K562 (cell line): Measurements from ENCODE around the gene ACOT7. TPM values are rescaled to one million over a fixed set of nuclear protein-coding genes. Genes with fewer than 3 reads are reported as not detected.

ENCODE experiments used
- BRF1 ChIP-seq: IDR thresholded peaks from 3 replicates; pipeline ENCODE4 v1.6.1; 2011; ENCODE audit warnings: borderline replicate concordance, mild to moderate bottlenecking; ENCODE audit not compliant: insufficient read length; ENCODE audit errors: extremely low read depth
- ETV6 ChIP-seq, 3 experiments: fragments of 150-350 bp in 1 of 3; sonication (generic) in 1 of 3; formaldehyde crosslinking in 1 of 3; IDR thresholded peaks; 2 replicates each; pipeline versions ENCODE4 v1.6.1 to v1.8.0; 2014 to 2022; ENCODE audit warnings: borderline replicate concordance in 2 of 3, low read depth in 2 of 3, antibody characterized with exemption in 1 of 3, low read length in 1 of 3, mild to moderate bottlenecking in 1 of 3, missing genetic modification reagents in 1 of 3
- FOXM1 ChIP-seq, 2 experiments: fragments of 450-650 bp in 1 of 2; sonication (generic) in 1 of 2; formaldehyde crosslinking in 1 of 2; IDR thresholded peaks; 2 replicates each; pipeline versions ENCODE4 v1.6.1 to v1.9.0; 2017 to 2022; ENCODE audit warnings: low read depth in 2 of 2, mild to moderate bottlenecking in 2 of 2, missing genetic modification reagents in 1 of 2, moderate library complexity in 1 of 2
- HMBOX1 ChIP-seq: sonication (generic); IDR thresholded peaks from 2 replicates; pipeline ENCODE4 v1.6.1; 2016
- JUNB ChIP-seq: fragments of 450-650 bp; formaldehyde crosslinking; conservative IDR thresholded peaks from 2 replicates; pipeline ENCODE4 v1.4.0; 2020; ENCODE audit warnings: mild to moderate bottlenecking
- NCOA6 ChIP-seq: fragments of 450-650 bp; IDR thresholded peaks from 2 replicates; pipeline ENCODE4 v1.6.1; 2017; ENCODE audit warnings: mild to moderate bottlenecking
- NFYB ChIP-seq: IDR thresholded peaks from 2 replicates; pipeline ENCODE4 v1.6.1; 2011; ENCODE audit warnings: mild to moderate bottlenecking, moderate library complexity; ENCODE audit not compliant: insufficient read length; ENCODE audit errors: extremely low read depth
- NR2F6 ChIP-seq: fragments of 450-650 bp; formaldehyde crosslinking; IDR thresholded peaks from 2 replicates; pipeline ENCODE4 v1.4.0; 2020; ENCODE audit warnings: mild to moderate bottlenecking
- PRDM10 ChIP-seq: fragments of 450-650 bp; IDR thresholded peaks from 2 replicates; pipeline ENCODE4 v1.6.1; 2018; ENCODE audit not compliant: partially characterized antibody
- SMAD1 ChIP-seq: fragments of 150-350 bp; IDR thresholded peaks from 2 replicates; pipeline ENCODE4 v1.6.1; 2014; ENCODE audit warnings: low read length, low read depth; ENCODE audit not compliant: partially characterized antibody
- ZNF449 ChIP-seq: fragments of 250-450 bp; sonication (Bioruptor Pico); IDR thresholded peaks from 2 replicates; pipeline ENCODE4 v1.8.0; 2022; ENCODE audit warnings: moderate library complexity, mild to moderate bottlenecking, inconsistent platforms
- ZNF609 ChIP-seq: sonication (generic); formaldehyde crosslinking; IDR thresholded peaks from 2 replicates; pipeline ENCODE4 v1.8.1; 2023; ENCODE audit warnings: missing genetic modification reagents, mild to moderate bottlenecking, borderline replicate concordance
- polyA plus RNA-seq, 8 experiments: library from polyadenylated mRNA; depleted of rRNA in 4 of 8; stranded (reverse) in 5 of 8; unstranded in 3 of 8; fragments of >200 nt; fragmentation: Nextera tagmentation in 2 of 8; fragmentation: Illumina TruSeq in 1 of 8; extraction: Ambion mirVana in 2 of 8; extraction: Trizol in 1 of 8; gene quantifications; 2 replicates each; pipeline versions ENCODE4 v1.2.1 to v1.2.3, GENCODE V29; 2011 to 2014; ENCODE audit warnings: inconsistent platforms in 1 of 8, missing spikeins in 1 of 8
- total RNA-seq, 7 experiments: library from RNA; depleted of rRNA in 6 of 7; stranded (reverse); fragments of >200 nt in 6 of 7; fragmentation: Illumina TruSeq in 2 of 7; extraction: Trizol in 2 of 7; gene quantifications; 2 replicates each; pipeline versions ENCODE4 v1.2.1 to v1.2.3, GENCODE V29; 2011 to 2021; ENCODE audit warnings: low replicate concordance in 1 of 7

Gene ACOT7
- total and polyA plus RNA-seq, 9 of the 15 experiments (the other 6 are each of a cell fraction or from before 2014, with no cell fraction given) = 7.0 to 92.6 (median 37.2) TPM

- TF ChIP-seq JUNB (CRISPR knock-in tag) (no peak), NR2F6 (CRISPR knock-in tag) (no peak), ETV6 (IDR thresholded peaks at IDR 0.05; ENCODE audit: borderline replicate concordance in 1 of 2, low read depth in 2 of 2, low read length in 1 of 2) (no peak), ETV6 (CRISPR knock-in tag; IDR thresholded peaks at IDR 0.05; ENCODE audit: borderline replicate concordance) (no peak), FOXM1 (IDR thresholded peaks at IDR 0.05; ENCODE audit: low read depth) (no peak), FOXM1 (CRISPR knock-in tag; IDR thresholded peaks at IDR 0.05; ENCODE audit: low read depth) (no peak), PRDM10 (no peak), BRF1 (no peak), NFYB (no peak), SMAD1 (no peak), HMBOX1 (no peak), NCOA6 (no peak), ZNF609 (CRISPR knock-in tag) (no peak), ZNF449 (CRISPR knock-in tag) (no peak)
Measured at GRCh38 chr1:6378096-6378746, 15.3 kb downstream of the ACOT7 start (continued).
